Choroid plexus epithelial cell (primary cell): ENCODE data around the gene FOXE1.

ENCODE experiments used
- DNase-seq: peaks from one replicate; pipeline ENCODE4 v3.0.0-alpha.2; 2010; ENCODE audit warnings: low read depth
- H3K4me3 ChIP-seq: 2 replicates; pipeline ENCODE4 v1.5.1; 2011; ENCODE audit warnings: low read depth, mild to moderate bottlenecking, control low read depth, low read length, moderate library complexity
- TF ChIP-seq, protein P1 (sequence below): conservative IDR thresholded peaks from 2 replicates; pipeline ENCODE4 v1.5.1; 2011; ENCODE audit warnings: low read depth, mild to moderate bottlenecking, control low read depth, inconsistent platforms, low read length, moderate library complexity

The FOXE1 gene

DNA sequence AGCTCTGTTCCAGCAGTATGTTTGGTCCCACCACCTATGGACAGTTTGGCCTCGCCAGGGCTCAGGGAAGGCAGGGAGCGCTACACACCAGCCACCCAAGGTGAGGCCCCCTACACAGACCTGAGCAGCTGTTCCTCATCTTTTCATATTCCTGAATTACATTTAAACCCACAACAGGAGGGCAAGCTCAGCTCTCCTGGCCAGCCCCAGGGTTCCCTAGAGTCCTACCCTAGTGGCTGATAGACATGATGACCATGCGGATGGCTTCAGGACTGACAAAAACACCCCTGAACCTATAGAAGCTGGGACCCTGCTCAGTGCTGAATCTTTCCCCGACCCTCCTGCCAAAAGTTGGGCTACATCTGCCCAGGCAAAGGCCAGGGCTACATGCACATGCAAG lies 6.7 kb upstream of the FOXE1 start:
- no peak overlapping the region for H3K4me3 ChIP-seq
- no peak for DNase-seq
- TF ChIP-seq, protein P1, sequence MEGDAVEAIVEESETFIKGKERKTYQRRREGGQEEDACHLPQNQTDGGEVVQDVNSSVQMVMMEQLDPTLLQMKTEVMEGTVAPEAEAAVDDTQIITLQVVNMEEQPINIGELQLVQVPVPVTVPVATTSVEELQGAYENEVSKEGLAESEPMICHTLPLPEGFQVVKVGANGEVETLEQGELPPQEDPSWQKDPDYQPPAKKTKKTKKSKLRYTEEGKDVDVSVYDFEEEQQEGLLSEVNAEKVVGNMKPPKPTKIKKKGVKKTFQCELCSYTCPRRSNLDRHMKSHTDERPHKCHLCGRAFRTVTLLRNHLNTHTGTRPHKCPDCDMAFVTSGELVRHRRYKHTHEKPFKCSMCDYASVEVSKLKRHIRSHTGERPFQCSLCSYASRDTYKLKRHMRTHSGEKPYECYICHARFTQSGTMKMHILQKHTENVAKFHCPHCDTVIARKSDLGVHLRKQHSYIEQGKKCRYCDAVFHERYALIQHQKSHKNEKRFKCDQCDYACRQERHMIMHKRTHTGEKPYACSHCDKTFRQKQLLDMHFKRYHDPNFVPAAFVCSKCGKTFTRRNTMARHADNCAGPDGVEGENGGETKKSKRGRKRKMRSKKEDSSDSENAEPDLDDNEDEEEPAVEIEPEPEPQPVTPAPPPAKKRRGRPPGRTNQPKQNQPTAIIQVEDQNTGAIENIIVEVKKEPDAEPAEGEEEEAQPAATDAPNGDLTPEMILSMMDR = no peak

GRCh38 chr9:97847474-97848214 lies 5.4 kb upstream of the FOXE1 start:
- TF ChIP-seq, protein P1 = no peak
- no peak for DNase-seq
- no peak overlapping the region for H3K4me3 ChIP-seq

- H3K4me3 ChIP-seq = no peak overlapping the region
- DNase-seq = no peak
- TF ChIP-seq, protein P1 = no peak
These were observed 4.9 kb upstream of the FOXE1 start for GRCh38 chr9:97848215-97848479.

DNA sequence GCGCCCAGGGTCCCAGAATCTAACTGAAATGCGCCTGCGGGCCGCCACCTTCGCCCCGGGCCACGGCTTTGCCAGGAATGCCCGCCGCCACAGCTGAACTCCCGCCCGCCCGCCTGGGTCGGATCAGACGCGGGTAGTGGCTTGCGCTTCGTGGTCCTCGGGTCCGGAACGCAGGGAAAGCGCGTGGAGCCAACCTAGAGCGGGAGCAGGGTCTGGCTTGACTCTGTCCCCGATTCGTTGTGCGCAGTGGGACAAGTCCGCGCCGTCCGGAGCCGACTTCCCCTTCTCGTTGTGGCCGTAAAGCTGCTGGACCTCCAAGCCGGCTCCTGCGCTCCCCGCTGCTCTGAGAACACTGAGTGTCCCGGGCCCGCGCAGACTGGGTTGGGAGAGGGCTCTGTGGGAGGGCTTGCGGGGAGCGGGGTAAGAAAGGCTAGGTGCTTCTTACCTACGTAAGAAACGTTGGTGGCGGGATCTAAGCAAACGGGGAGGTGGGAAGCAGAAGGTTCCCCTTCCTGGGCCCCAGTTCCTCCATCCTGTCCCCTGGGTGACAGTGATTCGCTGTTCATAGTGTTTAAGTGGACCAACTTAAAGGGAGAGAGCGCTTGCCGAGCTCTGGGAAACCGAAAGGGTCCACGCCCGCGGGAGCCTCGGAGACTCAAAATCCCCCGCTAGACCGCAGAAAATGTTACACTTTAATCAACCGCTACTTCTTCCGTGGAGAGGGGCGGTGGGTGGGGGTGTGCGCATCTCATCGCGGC lies 4.4 kb upstream of the FOXE1 start:
- TF ChIP-seq, protein P1 = no peak
- no peak overlapping the region for H3K4me3 ChIP-seq
- DNase-seq = no peak

GRCh38 chr9:97849980-97850379 lies 3.0 kb upstream of the FOXE1 start:
- no peak for DNase-seq
- TF ChIP-seq, protein P1 = no peak

GRCh38 chr9:97850746-97851445 lies 2.1 kb upstream of the FOXE1 start:
- no peak for DNase-seq
- TF ChIP-seq, protein P1 = no peak
- H3K4me3 ChIP-seq = no peak overlapping the region

More at GRCh38 chr9:97849980-97850379, 3.0 kb upstream of the FOXE1 start:
- no peak overlapping the region for H3K4me3 ChIP-seq
